ENCODE data around the gene SKIC8.

SKIC8 gene

DNA sequence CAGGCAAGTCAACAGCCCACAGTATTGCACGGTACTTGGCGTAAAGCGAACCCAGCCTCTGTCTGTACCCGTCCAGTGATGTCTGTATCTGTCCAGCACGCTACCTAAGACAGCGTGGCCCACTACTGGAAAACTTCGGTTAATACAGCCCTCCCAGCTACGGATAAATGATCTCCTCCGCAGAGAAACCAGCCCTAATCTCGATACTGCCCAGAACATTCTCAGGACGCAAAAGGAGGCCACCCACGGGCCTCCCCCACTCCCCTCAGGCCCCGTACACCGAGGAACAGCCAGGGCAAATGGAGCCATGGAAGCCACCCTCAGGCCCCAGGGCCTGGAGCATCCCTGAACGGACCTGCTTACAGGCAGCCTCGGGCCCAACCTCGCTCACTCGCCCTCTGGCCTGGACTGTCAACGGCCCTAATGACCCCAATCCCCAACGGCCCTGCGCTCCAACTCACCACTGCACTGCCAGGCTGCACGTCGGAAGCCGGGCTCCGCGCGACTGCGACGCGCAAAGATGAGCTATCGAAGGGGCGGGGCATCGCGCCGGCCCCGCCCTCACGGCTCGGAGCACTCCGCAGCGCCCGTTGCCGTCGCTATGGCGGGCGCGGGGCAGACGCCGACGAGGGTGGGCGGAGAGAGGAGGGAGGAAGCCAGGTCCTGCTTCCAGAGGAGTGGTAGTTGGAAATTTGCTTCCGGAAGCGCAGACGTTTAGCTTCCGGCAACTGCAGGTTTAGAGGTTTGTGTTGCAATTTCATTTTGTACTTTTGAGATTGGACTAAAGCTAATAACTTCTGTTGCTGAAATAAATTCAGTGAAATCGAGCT, at the start of gene SKIC8:
SKIC8 (minus strand) TSS at position 509 of the 830 bp plus-strand sequence. CDS start 3,923 bp downstream, outside the sequence.
- DNase-seq: peak in 55 of 56 donors; percentile 26 to 92 (median 77)

GRCh38 chr15:78347586-78348543, 48.5 kb upstream of the SKIC8 start:
- no peak for DNase-seq

GRCh38 chr15:78345396-78346125, 46.2 kb upstream of the SKIC8 start:
- DNase-seq: no peak

GRCh38 chr15:78343276-78344060, 44.1 kb upstream of the SKIC8 start:
- no peak for DNase-seq

GRCh38 chr15:78342021-78342420, 42.6 kb upstream of the SKIC8 start:
- no peak for DNase-seq

DNA sequence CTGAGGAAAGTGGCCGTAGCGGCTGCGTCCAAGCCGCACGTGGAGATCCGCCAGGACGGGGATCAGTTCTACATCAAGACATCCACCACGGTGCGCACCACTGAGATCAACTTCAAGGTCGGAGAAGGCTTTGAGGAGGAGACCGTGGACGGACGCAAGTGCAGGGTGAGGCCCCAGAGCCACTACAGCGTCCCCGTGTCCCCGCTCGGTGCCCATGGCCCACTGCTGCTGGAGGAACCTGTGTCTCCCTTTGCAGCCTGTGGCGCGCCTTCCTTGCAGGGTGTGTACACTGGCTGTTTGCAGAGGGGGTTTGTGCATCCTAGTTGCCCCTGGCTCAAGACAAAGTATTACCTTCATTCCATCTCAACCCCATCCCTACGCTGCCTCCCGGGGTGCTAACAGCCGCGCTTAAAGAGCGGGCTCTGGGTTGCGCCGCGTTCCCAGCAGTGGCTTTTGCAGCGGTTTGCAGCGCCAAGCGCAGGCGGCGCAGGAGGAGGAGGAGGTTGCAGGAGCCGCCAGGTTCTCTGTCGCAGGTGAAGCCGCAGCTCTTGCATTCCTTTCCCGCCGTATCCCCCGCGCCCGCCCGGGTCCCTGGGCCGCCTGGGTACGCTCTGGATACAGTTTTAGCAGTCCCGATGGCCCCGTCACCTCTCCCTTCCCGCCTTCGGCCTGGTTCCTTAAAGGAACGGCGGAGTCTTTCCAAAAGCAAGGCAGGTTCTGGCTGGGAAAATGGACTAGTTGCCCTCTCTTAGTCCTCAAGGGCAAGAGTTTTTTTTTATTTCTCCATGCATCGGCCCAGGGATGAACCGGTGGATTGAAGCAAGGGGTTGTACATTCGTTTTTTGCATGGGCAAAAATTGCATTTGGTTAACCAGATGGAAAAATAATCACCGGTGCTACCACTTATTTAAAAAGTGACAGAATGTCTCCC, 41.9 kb upstream of the SKIC8 start:
- DNase-seq: peak in 1 of 56 donors; percentile 3

DNA sequence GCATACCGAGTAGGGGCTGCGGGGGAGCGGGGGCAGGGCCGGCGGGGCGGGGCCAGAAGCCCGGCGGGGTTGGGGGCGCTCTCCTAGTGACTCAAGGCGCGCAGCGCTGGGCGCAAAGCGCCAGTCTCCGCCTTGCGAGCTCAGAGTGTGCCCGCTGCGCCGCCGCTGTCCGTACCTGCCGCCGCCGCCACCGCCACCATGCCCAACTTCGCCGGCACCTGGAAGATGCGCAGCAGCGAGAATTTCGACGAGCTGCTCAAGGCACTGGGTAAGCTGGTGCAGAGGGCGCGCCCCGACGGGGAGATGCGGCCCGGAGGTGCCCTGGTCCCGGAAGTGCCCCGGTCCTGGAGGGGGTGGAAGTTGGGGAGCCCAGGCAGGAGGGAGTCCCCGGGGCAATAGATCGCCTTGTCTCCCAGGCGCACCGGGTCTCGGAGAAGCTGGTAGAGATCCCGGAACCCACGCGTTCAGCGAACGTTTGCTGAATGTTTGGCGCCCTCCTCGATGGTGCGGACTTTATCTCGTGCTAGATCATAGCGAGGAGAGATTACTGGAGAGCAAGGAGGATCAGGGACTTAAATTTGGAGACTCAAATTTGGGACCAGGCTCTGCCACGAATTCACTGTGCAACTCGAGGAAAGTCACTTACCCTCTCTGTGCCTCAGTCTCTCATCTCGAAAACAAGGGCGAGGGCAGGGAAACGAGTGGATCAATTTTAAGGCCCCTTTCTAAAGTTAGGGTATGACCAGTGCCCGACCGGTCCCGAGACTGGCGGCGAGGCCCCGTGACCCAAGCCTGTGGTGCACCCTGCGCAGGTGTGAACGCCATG, 41.0 kb upstream of the SKIC8 start, which contains the start of gene CRABP1:
CRABP1 (plus strand) TSS at position 123 of the 826 bp plus-strand sequence; CDS start at position 199, 76 bp downstream.
- DNase-seq: no peak

DNA sequence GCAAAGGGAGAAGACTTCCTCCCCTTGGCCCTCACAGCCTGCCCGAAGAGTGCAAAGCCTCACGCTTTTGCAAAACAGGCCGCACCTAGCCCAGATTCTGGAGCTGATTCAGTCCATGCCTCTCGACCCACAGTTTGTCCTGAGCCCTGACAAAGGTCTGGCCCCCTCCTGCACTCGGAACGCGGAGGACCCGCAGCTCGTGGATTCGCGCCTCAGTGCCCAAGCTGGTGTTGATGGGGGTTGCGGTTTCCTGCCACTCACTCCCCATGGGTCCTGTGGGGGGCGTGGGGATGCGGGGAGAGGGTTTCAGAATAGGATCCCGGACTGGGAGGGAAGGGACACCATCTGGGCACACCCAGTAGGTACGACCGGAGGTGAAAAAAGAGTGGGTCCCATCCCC, 40.1 kb upstream of the SKIC8 start:
- DNase-seq: no peak

- DNase-seq: no peak
Observed at GRCh38 chr15:78338781-78339180, 39.4 kb upstream of the SKIC8 start.

- no peak for DNase-seq
Observed at GRCh38 chr15:78335985-78336384, 36.6 kb upstream of the SKIC8 start.

DNA sequence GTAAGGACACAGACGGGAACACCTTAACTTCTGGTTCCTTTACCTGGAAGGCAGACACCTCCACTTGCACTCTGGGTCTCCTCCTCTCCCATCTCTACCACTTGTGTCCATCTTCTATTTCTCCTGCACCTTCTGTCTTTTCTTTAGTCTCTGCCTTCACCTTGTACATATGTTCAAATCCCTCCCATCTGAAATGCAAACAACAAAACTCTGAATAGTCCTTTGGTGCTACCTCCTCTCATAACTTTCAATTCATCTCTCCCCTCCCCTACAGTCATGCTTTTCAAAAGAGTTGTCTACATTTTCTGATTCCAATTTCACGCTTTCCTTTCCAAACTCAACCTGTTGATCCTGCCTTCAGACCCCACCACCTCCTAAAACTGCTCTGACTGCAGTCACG, 35.4 kb upstream of the SKIC8 start:
- no peak for DNase-seq

DNA sequence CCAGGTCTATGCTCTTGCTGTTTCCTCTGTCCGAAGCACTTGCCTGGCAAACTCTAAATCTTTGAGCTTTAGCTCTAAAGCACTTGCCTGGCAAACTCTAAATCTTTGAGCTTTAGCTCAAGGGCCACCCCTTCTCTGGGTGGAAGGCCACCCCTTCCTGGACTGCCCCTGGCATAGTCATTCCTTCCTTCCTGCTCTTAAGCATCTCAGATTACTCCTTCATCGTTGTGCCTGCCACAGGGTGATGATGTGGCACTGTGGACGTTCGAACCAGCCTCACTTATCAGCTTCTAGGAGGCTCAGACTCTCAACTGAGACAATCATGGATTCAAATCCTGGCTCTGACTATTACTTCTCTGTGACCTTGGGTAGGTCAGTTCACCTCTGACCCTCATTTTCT, 30.2 kb upstream of the SKIC8 start:
- no peak for DNase-seq

DNA sequence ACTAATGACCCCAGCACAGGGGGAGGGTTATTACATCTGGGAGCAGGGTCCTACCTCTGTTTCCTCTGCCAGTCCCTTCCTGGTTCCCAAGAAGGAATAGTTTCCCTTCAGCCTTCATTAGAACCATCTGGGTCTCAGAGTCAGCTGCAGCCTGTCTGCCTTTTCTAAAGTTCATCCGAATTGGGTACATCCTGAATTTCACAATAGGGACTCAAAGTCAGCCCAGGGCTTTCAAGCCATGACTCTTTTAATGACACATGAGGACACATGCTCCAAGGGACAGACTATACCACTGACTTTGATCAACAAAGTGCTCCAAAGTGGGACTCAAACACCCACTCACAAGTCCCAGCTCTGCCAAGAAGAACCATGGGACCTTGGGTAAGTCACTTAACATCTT, 28.1 kb upstream of the SKIC8 start:
- no peak for DNase-seq

DNA sequence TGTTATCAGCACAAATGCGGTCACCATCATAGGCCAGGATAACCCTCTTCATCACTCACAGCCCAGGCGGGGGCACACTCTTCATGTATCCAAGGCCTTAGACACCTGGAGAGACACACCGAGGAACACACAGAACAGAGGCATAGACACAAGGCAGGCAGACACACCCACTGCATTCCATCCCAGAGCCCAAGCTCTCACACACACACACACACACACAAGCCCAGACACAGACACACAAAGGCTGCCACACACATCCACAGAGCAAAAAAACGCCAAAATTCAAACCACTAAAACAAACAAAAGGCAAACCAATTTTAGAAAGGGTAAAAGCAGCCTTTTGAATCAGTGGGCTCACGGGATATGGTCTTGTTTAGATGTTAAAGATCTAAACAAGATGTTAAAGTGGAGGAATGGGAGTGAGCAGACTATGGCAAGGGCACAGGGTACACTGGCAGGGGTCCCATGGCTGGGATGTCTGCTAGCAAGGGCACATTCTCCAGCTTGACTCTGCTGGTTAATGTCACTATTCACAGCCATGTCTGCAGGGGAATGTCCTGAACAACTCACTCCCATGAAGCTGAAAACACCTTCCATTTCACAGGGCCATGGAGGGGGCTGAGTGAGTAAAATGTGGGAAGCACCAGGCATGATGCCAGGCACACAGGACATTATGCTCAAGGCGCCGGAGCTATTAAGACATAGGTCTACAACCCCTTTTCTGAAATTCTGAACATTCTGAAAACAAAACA, 25.9 kb upstream of the SKIC8 start:
- no peak for DNase-seq

DNA sequence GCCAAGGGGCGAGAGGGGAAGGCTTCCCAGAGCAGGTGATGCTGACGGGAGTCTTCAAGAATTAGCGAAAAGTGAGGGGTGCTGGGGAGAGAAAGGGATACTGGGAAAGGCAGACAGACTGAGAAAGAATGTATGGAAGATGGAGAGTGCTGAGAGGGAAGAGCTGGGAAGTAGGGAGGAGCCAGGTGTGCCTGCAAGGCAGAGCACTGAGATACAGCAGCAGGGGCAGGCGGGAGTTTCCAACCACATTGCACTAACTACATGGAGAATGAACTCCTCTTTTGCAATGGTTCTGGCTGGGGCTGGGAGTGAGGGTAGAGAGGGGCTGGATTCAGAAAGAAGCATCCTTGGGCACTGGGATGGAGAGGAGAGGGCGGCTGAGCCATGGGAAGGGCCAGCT, 24.7 kb upstream of the SKIC8 start:
- no peak for DNase-seq

DNA sequence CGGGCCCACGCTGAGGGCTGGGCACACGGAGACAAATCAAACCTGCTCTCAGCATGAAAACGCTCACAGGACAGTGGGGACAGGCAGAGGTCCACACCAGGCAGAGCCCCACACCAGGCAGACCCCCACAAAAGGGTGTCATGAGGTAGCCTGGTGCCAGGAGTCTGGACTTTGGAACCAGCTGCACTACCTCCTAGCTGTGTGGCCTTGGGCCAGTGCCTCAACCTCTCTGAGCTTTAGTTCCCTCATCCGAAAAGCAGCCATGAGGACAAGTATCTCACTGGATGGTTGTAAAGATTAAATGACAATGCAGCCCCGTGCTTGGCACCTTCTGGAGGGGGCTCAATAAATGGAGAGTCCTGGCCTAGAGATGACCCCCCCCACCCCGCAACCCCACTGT, 24.3 kb upstream of the SKIC8 start:
- DNase-seq: no peak

DNA sequence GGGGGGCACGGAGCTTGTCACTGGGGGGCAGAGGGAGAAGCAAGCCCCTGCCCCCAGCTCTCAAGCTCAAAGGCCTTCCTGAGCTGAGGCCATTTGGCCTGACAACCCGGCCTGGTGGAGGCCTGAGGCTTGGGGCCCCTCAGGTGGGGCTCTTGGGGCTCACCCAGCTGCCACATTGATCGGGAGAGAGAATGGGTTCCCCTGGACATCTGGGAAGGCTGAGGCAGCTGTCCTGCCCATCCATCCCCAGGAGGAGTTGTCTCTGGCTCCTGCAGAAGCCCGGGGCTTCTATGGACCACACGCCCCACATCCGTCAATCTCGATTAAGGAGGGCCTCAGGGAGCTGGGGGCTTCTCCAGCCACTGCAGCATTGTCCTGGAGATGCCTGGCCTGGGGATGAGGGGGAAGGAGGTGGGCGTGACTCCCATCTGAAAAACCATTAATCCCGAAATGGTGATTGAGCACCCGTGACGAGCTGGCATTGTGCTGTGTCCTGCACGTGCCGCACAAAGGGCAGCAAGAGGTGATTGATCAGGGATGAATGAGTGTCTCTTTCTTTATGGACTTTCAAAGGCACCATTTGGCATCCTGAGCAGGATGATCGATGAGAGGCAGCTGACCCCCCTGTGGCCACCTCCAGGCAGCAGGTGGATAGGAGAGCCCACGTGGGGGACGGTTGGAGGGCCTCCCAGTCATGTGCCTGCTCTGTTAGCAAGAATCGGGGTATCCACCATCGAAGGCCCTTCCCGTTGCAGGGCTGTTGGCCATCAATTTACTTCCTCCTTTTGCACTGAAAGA, 23.5 kb upstream of the SKIC8 start:
- DNase-seq: no peak

Data from amygdala (tissue), 56 donors.